GM21381 (cell line): ENCODE data around the gene CD207.
"Not testable (repeated sequence)": the region's sequence is repeated elsewhere in the genome, so short reads cannot be mapped to it uniquely, and the experiment has no call there.

ENCODE experiments used
- ATAC-seq: cut with Tn5 transposase; IDR thresholded peaks from one replicate; pipeline ENCODE4 v1.9.1; 2021; ENCODE audit warnings: mild to moderate bottlenecking, moderate library complexity; ENCODE audit not compliant: unreplicated experiment

CD207 gene

GRCh38 chr2:70835643-70836042 lies at the start of gene CD207:
TSS of gene CD207 (minus strand) at chr2:70835816. CDS start at chr2:70835776, 40 bp downstream.
- no peak for ATAC-seq

DNA sequence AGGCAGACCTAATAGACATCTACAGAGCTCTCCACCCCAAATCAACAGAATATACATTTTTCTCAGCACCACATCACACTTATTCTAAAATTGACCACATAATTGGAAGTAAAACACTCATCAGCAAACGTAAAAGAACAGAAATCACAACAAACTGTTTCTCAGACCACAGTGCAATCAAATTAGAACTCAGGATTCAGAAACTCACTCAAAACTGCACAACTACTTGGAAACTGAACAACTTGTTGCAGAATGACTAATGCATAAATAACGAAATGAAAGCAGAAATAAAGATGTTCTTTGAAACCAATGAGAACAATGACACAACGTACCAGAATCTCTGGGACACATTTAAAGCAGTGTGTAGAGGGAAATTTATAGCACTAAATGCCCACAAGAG lies 42.9 kb upstream of the CD207 start:
- ATAC-seq = not testable (repeated sequence)

DNA sequence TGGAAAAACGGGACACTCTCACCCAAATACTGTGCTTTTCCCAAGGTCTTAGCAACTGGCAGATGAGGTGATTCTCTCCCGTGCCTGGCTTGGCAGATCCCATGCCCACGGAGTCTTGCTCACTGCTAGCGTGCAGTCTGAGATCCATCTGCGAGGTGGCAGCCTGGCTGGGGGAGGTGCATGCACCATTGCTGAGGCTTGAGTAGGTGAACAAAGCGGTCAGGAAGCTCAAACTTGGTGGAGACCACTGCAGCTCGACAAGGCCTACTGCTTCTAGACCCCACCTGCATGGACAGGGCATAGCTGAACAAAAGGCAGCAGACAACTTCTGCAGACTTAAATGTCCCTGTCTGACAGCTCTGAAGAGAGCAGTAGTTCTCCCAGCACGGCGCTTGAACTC lies 40.5 kb upstream of the CD207 start:
- not testable (repeated sequence) for ATAC-seq

GRCh38 chr2:70873541-70873940 lies 37.9 kb upstream of the CD207 start:
- ATAC-seq = no peak

DNA sequence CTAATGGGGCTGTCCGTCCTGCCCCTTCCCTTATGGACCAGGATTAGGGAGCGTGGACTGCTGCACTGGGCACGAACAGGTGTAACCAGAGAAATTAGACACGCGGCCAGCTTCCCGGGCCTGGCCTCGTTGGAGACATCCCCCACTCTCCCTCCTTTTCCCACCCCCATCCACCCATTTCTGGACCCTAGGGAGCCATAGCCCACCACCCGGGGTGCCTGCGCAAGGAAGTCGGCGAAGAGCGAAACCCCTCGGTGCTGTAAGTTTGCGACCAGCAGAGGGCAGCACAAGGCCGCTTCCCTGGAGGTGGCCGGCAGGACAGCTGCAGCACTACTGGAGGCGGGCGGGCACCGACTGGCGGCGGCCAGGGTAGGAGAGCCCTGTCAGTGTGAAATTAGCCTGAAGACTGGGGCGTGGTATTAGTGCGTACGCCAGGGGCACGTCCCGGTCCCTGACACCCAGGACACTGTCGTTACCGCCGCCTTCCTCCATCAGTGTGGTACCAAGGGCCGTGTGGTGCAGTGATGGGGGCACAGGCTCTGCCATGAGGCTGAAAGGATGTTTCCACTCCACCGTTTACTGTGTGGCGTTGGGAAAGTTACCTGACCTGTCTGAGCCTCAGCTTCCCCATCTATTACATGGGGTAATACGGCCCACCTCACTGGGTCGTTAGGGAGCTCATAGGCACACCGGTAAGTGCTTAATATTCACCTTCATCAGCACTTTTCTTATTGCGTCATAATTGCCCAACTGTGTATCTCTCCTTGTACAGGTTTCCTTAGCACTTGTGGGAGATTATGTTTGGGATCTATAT lies 36.0 kb upstream of the CD207 start:
- ATAC-seq = peak; percentile 89

GRCh38 chr2:70870790-70871189 lies 35.2 kb upstream of the CD207 start:
- ATAC-seq = no peak

DNA sequence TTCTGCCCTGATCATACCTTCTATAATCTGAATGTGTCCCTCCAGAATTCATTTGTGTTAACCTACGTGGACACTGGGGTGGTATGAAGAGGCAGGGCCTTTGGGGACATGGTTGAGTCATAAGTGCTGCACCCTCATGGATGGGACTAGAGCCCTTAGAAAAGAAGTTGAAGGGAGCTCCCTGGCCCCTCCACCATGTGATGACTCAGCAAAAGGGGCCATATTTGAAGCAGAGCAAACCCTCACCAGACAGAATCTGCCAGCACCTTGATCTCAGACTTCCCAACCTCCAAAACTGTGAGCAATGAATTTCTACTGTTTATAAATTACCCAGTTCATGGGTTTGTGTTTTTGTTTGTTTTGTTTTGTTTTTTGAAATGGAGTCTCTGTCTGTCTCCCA lies 33.4 kb upstream of the CD207 start:
- no peak for ATAC-seq

DNA sequence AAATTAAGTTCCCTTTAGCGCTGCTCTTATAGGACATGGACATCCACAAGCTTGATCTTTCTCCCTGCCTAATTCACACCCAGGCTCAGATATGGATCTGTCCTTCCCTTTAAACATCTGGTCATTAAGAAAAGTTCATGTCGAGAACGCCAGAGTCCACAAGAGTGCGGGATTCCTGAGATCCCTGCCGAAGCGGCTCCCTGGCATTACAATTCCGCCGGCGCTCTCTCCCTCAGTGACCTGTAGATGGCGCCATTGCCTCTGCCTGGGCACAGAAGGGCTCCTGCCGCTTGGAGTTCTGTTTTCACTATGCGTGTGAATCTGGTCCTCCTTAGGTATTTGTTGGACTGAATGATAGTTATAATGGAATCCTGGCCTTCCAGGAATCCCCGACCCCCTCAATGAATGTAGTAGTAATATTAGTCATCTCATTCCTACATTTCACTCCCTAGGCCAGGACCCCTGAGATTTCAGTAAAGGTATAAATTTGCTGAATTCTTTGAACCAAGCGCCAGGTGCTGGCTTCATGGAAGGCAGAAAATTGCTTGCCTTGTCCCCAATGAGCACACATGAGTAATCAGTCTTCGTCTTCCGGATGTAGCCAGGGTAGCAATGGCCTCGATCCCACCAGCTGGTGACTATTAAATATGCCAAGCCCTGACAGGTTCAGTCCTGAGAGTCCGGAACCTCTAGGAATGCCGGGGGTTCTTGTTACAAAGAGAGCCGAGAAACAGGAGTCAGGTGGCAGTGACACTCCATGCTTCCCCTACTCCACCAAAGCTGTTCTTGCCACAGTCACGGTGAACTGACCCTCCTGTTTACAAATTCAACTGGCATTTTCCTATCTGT lies 26.4 kb upstream of the CD207 start:
- no peak for ATAC-seq

DNA sequence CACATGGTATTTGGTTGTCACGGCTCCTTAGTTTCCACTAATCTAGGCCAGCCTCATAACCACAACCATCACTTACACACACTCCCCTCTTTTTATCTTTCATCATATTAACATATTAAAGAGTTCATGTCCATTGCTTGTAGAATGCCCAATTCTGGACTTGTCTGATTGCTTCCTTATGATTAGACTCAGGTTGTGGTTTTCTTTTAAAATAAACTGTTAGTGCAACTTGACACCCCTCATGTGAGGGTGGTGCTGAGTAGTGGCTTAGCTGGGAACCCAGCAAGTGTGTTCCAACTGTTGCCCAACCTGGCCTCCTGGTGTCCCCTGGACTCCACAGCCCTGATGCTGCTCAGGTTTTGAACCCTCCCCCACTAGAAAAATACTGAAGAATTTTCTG lies 20.1 kb upstream of the CD207 start:
- ATAC-seq = no peak

GRCh38 chr2:70854411-70854810 lies 18.8 kb upstream of the CD207 start:
- no peak for ATAC-seq

GRCh38 chr2:70852824-70853223 lies 17.2 kb upstream of the CD207 start:
- ATAC-seq = no peak

GRCh38 chr2:70851704-70852103 lies 16.1 kb upstream of the CD207 start:
- peak; percentile 84 for ATAC-seq

GRCh38 chr2:70850925-70851324 lies 15.3 kb upstream of the CD207 start:
- no peak for ATAC-seq

DNA sequence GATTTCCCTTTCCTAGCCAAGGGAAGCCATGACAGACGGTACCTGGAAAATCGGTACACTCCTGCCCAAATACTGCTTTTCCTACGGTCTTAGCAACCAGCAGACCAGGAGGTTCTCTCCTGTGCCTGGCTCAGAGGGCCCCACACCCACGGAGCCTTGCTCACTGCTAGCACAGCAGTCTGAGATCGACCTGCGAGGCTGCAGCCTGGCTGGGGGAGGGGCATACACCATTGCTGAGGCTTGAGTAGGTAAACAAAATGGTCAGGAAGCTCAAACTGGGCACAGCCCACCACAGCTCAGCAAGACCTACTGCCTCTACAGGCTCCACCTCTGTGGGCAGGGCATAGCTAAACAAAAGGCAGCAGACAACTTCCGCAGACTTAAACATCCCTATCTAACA lies 6.8 kb upstream of the CD207 start:
- ATAC-seq = no peak

GRCh38 chr2:70837980-70838925 lies 2.6 kb upstream of the CD207 start:
- ATAC-seq = no peak

DNA sequence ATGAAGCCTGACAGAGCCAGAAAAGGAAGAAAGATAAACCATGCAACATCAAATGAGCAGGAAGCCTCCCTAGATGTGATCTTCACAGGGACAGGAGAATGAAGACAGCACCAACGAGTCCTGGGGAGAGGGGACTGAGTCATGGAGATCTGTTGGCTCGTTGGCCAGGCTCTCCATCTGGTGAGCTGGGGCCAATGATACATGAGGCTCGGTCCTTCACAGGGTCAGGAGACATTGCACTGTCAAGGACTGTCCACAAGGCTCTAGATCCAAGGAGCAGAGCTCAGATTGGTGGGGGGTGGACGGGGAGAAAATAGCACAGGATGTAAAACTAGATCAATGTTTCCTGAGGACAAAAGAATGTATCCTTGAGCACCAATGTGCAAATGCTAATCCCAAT lies 735 bp downstream of the CD207 start:
- ATAC-seq = no peak

GRCh38 chr2:70834106-70834505 lies 1.5 kb downstream of the CD207 start:
- no peak for ATAC-seq

- no peak for ATAC-seq
Observed at GRCh38 chr2:70833246-70833645, 2.4 kb downstream of the CD207 start.

DNA sequence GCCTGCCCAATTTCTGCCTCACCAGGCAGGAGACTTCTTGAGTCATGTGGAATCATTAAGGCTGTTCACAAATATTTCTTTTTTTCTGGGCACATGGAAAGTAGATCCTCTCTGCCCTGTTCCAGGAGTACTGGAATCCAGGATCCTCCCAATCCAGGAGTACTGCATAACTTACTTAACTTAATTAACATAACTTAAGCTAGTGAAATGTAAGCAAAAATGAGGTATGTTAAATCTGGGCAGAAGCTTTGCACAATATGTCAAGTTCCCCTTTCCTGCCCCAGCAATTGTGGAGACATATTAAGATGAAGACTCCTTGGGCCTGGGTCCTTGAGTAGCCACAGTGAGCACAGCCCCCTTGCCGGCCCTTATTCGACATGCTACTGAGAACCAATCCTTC lies 3.2 kb downstream of the CD207 start:
- ATAC-seq = no peak

GRCh38 chr2:70831861-70832260 lies 3.8 kb downstream of the CD207 start:
- ATAC-seq = no peak

DNA sequence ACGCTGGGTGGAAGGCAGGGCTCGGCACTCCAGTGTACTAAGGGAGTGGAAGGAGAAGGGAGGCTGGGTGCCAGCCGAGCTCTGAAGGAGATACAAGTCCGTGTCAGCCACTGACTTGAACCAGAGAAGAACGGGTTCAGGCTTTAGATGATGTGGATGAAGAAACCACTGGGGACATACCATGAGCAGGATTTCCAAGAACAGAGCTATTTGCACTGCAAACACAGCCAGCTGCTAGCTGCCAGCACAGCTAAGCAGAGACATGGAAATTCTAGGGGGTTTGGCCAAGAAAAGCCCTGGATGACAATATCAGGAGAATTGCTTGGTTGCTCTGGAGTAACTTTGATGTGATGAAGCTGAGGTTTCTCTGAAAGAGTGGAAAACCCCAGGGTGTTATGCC lies 5.2 kb downstream of the CD207 start:
- no peak for ATAC-seq
